ENCODE data around the gene HIVEP1.

Gene HIVEP1

GRCh38 chr6:12026833-12027232, 14.7 kb downstream of the HIVEP1 start:
- Mint-ChIP-seq H3K27ac (ENCODE audit: low read depth) (no peak overlapping the region), H3K9me3 (peaks cover 14% of the 10 kb centered on the region), H3K36me3 (ENCODE audit: insufficient read depth) (peaks cover 1% of the 10 kb centered on the region), H3K27me3 (no peaks in the 10 kb centered on the region), H3K4me3 (no peak overlapping the region), H3K4me1 (peaks cover 35% of the 10 kb centered on the region)
- no peak for DNase-seq (ENCODE audit: low spot score in 2 of 2)
- ATAC-seq (replicated peaks; ENCODE audit: extremely low read depth, poor library complexity, severe bottlenecking): no peak

GRCh38 chr6:12028213-12028612, 16.1 kb downstream of the HIVEP1 start:
- peaks cover 42% of the 10 kb centered on the region for H3K4me1 Mint-ChIP-seq
- H3K4me3 Mint-ChIP-seq: no peak overlapping the region
- peaks cover 14% of the 10 kb centered on the region for H3K9me3 Mint-ChIP-seq
- no peak overlapping the region for H3K27ac Mint-ChIP-seq (ENCODE audit: low read depth)
- no peak for ATAC-seq (replicated peaks; ENCODE audit: extremely low read depth, poor library complexity, severe bottlenecking)
- H3K27me3 Mint-ChIP-seq: no peaks in the 10 kb centered on the region
- DNase-seq (ENCODE audit: low spot score in 2 of 2): no peak
- peaks cover 2% of the 10 kb centered on the region for H3K36me3 Mint-ChIP-seq (ENCODE audit: insufficient read depth)

- DNase-seq (ENCODE audit: low spot score in 2 of 2): no peak
- Mint-ChIP-seq H3K4me3 (no peak overlapping the region), H3K27me3 (no peaks in the 10 kb centered on the region), H3K27ac (ENCODE audit: low read depth) (no peak overlapping the region), H3K4me1 (peaks cover 47% of the 10 kb centered on the region), H3K36me3 (ENCODE audit: insufficient read depth) (peaks cover 2% of the 10 kb centered on the region), H3K9me3 (peaks cover 14% of the 10 kb centered on the region)
- no peak for ATAC-seq (replicated peaks; ENCODE audit: extremely low read depth, poor library complexity, severe bottlenecking)
These were observed 18.0 kb downstream of the HIVEP1 start for GRCh38 chr6:12029979-12030737.

GRCh38 chr6:12030993-12031550, 19.0 kb downstream of the HIVEP1 start:
- peaks cover 43% of the 10 kb centered on the region for H3K4me1 Mint-ChIP-seq
- DNase-seq (ENCODE audit: low spot score in 2 of 2): no peak

GRCh38 chr6:12032783-12033573, 20.9 kb downstream of the HIVEP1 start:
- Mint-ChIP-seq H3K36me3 (ENCODE audit: insufficient read depth) (peaks cover 4% of the 10 kb centered on the region), H3K27ac (ENCODE audit: low read depth) (no peak overlapping the region), H3K4me3 (no peak overlapping the region), H3K4me1 (peaks cover 51% of the 10 kb centered on the region), H3K27me3 (no peaks in the 10 kb centered on the region), H3K9me3 (peaks cover 14% of the 10 kb centered on the region)
- no peak for ATAC-seq (replicated peaks; ENCODE audit: extremely low read depth, poor library complexity, severe bottlenecking)
- DNase-seq (ENCODE audit: low spot score in 2 of 2): no peak

More at GRCh38 chr6:12030993-12031550, 19.0 kb downstream of the HIVEP1 start:
- no peak for ATAC-seq (replicated peaks; ENCODE audit: extremely low read depth, poor library complexity, severe bottlenecking)
- H3K27ac Mint-ChIP-seq (ENCODE audit: low read depth): no peak overlapping the region
- no peaks in the 10 kb centered on the region for H3K27me3 Mint-ChIP-seq
- H3K9me3 Mint-ChIP-seq: peaks cover 14% of the 10 kb centered on the region
- no peak overlapping the region for H3K4me3 Mint-ChIP-seq
- peaks cover 2% of the 10 kb centered on the region for H3K36me3 Mint-ChIP-seq (ENCODE audit: insufficient read depth)

- no peak for DNase-seq (ENCODE audit: low spot score in 2 of 2)
- Mint-ChIP-seq H3K4me3 (no peak overlapping the region), H3K4me1 (peaks cover 51% of the 10 kb centered on the region), H3K9me3 (peaks cover 14% of the 10 kb centered on the region), H3K27ac (ENCODE audit: low read depth) (no peak overlapping the region), H3K27me3 (no peaks in the 10 kb centered on the region), H3K36me3 (ENCODE audit: insufficient read depth) (peaks cover 4% of the 10 kb centered on the region)
- no peak for ATAC-seq (replicated peaks; ENCODE audit: extremely low read depth, poor library complexity, severe bottlenecking)
These were observed 21.7 kb downstream of the HIVEP1 start for GRCh38 chr6:12033770-12034169.

- DNase-seq (ENCODE audit: low spot score in 2 of 2) (no peak), ATAC-seq (replicated peaks; ENCODE audit: extremely low read depth, poor library complexity, severe bottlenecking) (no peak)
- Mint-ChIP-seq H3K4me1 (peaks cover 52% of the 10 kb centered on the region), H3K27me3 (no peaks in the 10 kb centered on the region), H3K27ac (ENCODE audit: low read depth) (peak overlapping the region; percentile 41), H3K4me3 (no peak overlapping the region), H3K36me3 (ENCODE audit: insufficient read depth) (peaks cover 5% of the 10 kb centered on the region), H3K9me3 (peaks cover 11% of the 10 kb centered on the region)
These were observed 22.2 kb downstream of the HIVEP1 start for GRCh38 chr6:12034349-12034748.

GRCh38 chr6:12034837-12035236, 22.7 kb downstream of the HIVEP1 start:
- Mint-ChIP-seq H3K4me1 (peaks cover 52% of the 10 kb centered on the region), H3K36me3 (ENCODE audit: insufficient read depth) (peaks cover 6% of the 10 kb centered on the region), H3K27ac (ENCODE audit: low read depth) (no peak overlapping the region), H3K9me3 (peaks cover 8% of the 10 kb centered on the region), H3K4me3 (no peak overlapping the region), H3K27me3 (no peaks in the 10 kb centered on the region)
- DNase-seq (ENCODE audit: low spot score in 2 of 2) (no peak), ATAC-seq (replicated peaks; ENCODE audit: extremely low read depth, poor library complexity, severe bottlenecking) (no peak)

GRCh38 chr6:12036766-12037165, 24.7 kb downstream of the HIVEP1 start:
- no peak overlapping the region for H3K4me3 Mint-ChIP-seq
- ATAC-seq (replicated peaks; ENCODE audit: extremely low read depth, poor library complexity, severe bottlenecking) (no peak), DNase-seq (ENCODE audit: low spot score in 2 of 2) (no peak)
- peaks cover 9% of the 10 kb centered on the region for H3K36me3 Mint-ChIP-seq (ENCODE audit: insufficient read depth)
- H3K4me1 Mint-ChIP-seq: peaks cover 44% of the 10 kb centered on the region
- no peaks in the 10 kb centered on the region for H3K9me3 Mint-ChIP-seq
- peak overlapping the region; percentile 51 for H3K27ac Mint-ChIP-seq (ENCODE audit: low read depth)
- no peaks in the 10 kb centered on the region for H3K27me3 Mint-ChIP-seq

GRCh38 chr6:12037798-12038197, 25.7 kb downstream of the HIVEP1 start:
- Mint-ChIP-seq H3K36me3 (ENCODE audit: insufficient read depth) (peaks cover 9% of the 10 kb centered on the region), H3K27ac (ENCODE audit: low read depth) (no peak overlapping the region), H3K27me3 (no peaks in the 10 kb centered on the region), H3K9me3 (no peaks in the 10 kb centered on the region), H3K4me3 (no peak overlapping the region), H3K4me1 (peaks cover 41% of the 10 kb centered on the region)
- ATAC-seq (replicated peaks; ENCODE audit: extremely low read depth, poor library complexity, severe bottlenecking) (peak; percentile 19), DNase-seq (ENCODE audit: low spot score in 2 of 2) (no peak)

GRCh38 chr6:12039540-12040459, 27.7 kb downstream of the HIVEP1 start:
- Mint-ChIP-seq H3K4me3 (no peak overlapping the region), H3K27ac (ENCODE audit: low read depth) (no peak overlapping the region), H3K9me3 (no peaks in the 10 kb centered on the region), H3K36me3 (ENCODE audit: insufficient read depth) (peaks cover 7% of the 10 kb centered on the region), H3K4me1 (peaks cover 41% of the 10 kb centered on the region), H3K27me3 (no peaks in the 10 kb centered on the region)
- ATAC-seq (replicated peaks; ENCODE audit: extremely low read depth, poor library complexity, severe bottlenecking): no peak
- no peak for DNase-seq (ENCODE audit: low spot score in 2 of 2)

- Mint-ChIP-seq H3K27ac (ENCODE audit: low read depth) (no peak overlapping the region), H3K4me3 (no peak overlapping the region), H3K36me3 (ENCODE audit: insufficient read depth) (peaks cover 10% of the 10 kb centered on the region), H3K4me1 (peaks cover 59% of the 10 kb centered on the region), H3K9me3 (no peaks in the 10 kb centered on the region), H3K27me3 (no peaks in the 10 kb centered on the region)
- DNase-seq (ENCODE audit: low spot score in 2 of 2) (no peak), ATAC-seq (replicated peaks; ENCODE audit: extremely low read depth, poor library complexity, severe bottlenecking) (no peak)
These were observed 35.2 kb downstream of the HIVEP1 start for GRCh38 chr6:12047304-12047703.
